ENCODE measurements around the gene PTPRN2. TPM values are rescaled to one million over a fixed set of nuclear protein-coding genes. Genes with fewer than 3 reads are reported as not detected.
A peak's percentile ranks its signal among the peaks of the same experiment; 100 is the strongest.

PTPRN2 gene
- total and polyA plus RNA-seq, 9 of the 15 experiments (the other 6 are each of a cell fraction or from before 2014, with no cell fraction given) = not detected

- Histone ChIP-seq H4K20me1 (replicated peaks; ENCODE audit: control insufficient read depth, insufficient read depth, low read length) (peaks cover 9% of the 10 kb centered on the region; the same call in 1 of the 2 replicates), H3K9me1 (ENCODE audit: control insufficient read depth, insufficient read depth, low read length) (no peaks in the 10 kb centered on the region), H3K9me3 (replicated peaks; ENCODE audit: control insufficient read depth, insufficient read depth, low read depth, low read length) (peaks cover 9% of the 10 kb centered on the region; the same call in 1 of the 2 replicates), H3K36me3 (ENCODE audit: control insufficient read depth, insufficient read depth, low read length) (no peaks in the 10 kb centered on the region), H3K27me3 (ENCODE audit: control insufficient read depth in 2 of 2, insufficient read depth in 2 of 2, low read length in 2 of 2) (peaks cover 43 to 62% of the 10 kb centered on the region in 2 experiments), H3K4me2 (ENCODE audit: insufficient read depth, low read length) (no peak overlapping the region), H3K4me1 (replicated peaks in 1 of 2; ENCODE audit: control insufficient read depth in 2 of 2, insufficient read depth in 2 of 2, low read length in 2 of 2) (peaks cover 0 to 13% of the 10 kb centered on the region in 2 experiments; a peak in 1 of 5 replicates), H3K79me2 (ENCODE audit: control insufficient read depth, insufficient read depth, low read length) (no peaks in the 10 kb centered on the region), H3K9ac (ENCODE audit: insufficient read depth in 1 of 2, low read depth in 2 of 2, low read length in 2 of 2) (no peak overlapping the region), H2AFZ (ENCODE audit: low read depth, low read length) (no peak overlapping the region), H3K4me3 (no peak overlapping the region), H3K27ac (ENCODE audit: extremely low read depth, low read depth, low read length) (no peak overlapping the region)
- no TSS peak for BruUV-seq (replicated peaks)
- DNase-seq (ENCODE audit: extremely low read depth in 1 of 4, low spot score in 3 of 4) (no peak), ATAC-seq (no peak; the same call in 2 of the 3 replicates), FAIRE-seq (no peak)
- ChIA-PET POLR2A (interaction anchor here (0.6 to 1.0 kb wide), 2 partner anchors 22 to 1182 kb away, joined by 3 read pairs; no protein-coding TSS in a partner anchor), CTCF (ENCODE audit: low intra/inter-chr PET ratio) (no interaction called here)
- 7% methylated on average over 26 of the region's 26 CpGs for WGBS (ENCODE audit: insufficient coverage, low coverage, missing lambda C conversion rate)
- in situ Hi-C loops (cut with MboI) = no loop called here
- intact Hi-C loops (cut with micrococcal nuclease) = no loop called here
- TF ChIP-seq GTF2F1 (IDR thresholded peaks at IDR 0.05; ENCODE audit: low read depth, low read length) = no peak
- peak in 1 of 2 experiments; percentile 19 for TF ChIP-seq E2F6 (IDR thresholded peaks at IDR 0.05; ENCODE audit: borderline replicate concordance in 1 of 2, extremely low read depth in 1 of 2, insufficient read depth in 1 of 2, insufficient read length in 1 of 2, low read depth in 1 of 2, low read length in 1 of 2, poor library complexity in 1 of 2, severe bottlenecking in 1 of 2)
- no peak for TF ChIP-seq ZNF76 (CRISPR knock-in tag; IDR thresholded peaks at IDR 0.05; ENCODE audit: borderline replicate concordance)
- 0 out of 2 replicates have a peak, but pooled peaks have one; percentile 38 for TF ChIP-seq MGA (IDR thresholded peaks at IDR 0.05)
- peak; percentile 56 for TF ChIP-seq TFE3 (CRISPR knock-in tag; IDR thresholded peaks at IDR 0.05)
- no peak for TF ChIP-seq ZC3H8 (IDR thresholded peaks at IDR 0.05)
Measured at GRCh38 chr7:157552295-157552993, 1035.2 kb downstream of the PTPRN2 start.
